ENCODE data around the gene RBM10. TPM values are rescaled to one million over a fixed set of nuclear protein-coding genes. Genes with fewer than 3 reads are reported as not detected.

The RBM10 gene
- polyA plus RNA-seq, 1 donor, result 39.5 TPM

- H3K4me1 ChIP-seq (ENCODE audit: control insufficient read depth, insufficient read depth, low read length), result peaks cover 13% of the 10 kb centered on the region
- peak within 1 kb of the TSS; percentile 80 for H3K4me3 ChIP-seq (ENCODE audit: low read length)
- no peaks in the 10 kb centered on the region for H3K27me3 ChIP-seq (ENCODE audit: control insufficient read depth, insufficient read depth, low read length)
- DNase-seq, result peak in 1 of 2 donors; percentile 91
- H3K9me3 ChIP-seq (ENCODE audit: control insufficient read depth, low read depth, low read length), result no peaks in the 10 kb centered on the region
- no CpG with 5 or more reads among the region's 61 CpGs for WGBS (ENCODE audit: insufficient coverage, low lambda C conversion rate)
- H3K36me3 ChIP-seq (ENCODE audit: control insufficient read depth, insufficient read depth, low read length), result peaks cover 35% of the 10 kb centered on the region
- H3K27ac ChIP-seq (ENCODE audit: low read length), result peak within 1 kb of the TSS; percentile 98
These were observed 73.4 kb downstream of the RBM10 start, which contains the start of gene CDK16 for GRCh38 chrX:47218280-47218919. TSS of gene CDK16 (plus strand) at chrX:47218681. CDS start at chrX:47223558, 4,877 bp downstream.

DNA sequence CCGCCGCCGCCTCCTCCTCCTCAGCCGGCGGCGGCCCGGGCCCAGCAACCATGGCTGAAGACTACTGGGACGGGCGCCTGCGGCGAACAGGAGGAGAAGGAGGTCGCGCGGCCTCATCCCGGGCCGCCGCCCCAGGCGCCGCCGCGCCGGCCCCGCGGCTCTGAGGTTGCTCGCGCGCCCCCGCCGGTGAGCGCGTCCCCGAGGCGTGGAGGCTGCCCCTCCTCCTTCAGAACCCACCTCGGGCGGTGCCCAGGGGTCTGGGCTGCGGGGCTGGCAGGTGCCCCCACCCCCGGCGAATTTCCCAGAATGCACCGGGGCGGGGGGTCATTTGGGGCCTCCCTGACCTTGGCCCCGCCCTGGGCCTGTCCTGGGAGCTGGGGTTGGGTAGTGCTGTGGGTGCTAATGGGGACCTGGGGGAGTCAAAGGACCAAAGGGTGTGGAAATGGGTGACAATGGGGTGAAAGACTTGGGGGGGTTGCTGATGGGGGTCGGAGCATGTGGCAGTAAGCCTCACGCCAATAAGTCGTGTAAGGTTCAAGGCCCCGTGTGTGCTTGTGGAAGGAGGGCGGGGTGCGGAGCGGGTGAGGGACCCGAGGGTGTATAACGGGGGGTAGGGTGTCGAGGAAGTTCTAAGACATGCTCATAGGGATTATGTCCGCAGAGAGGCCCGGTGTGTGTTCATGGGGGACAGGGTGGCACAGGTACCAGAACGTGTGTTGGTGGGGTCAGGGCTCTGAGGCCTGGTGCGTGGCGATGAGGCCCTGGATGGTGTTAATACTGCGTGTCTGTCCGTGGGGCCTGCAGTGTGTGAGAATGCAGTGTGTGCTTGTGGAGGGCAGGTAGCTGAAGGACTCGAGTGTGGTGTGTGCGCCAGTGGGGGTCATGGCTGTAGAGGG is 74.1 kb downstream of the RBM10 start:
- Histone ChIP-seq H3K4me1 (ENCODE audit: control insufficient read depth, insufficient read depth, low read length) (peaks cover 13% of the 10 kb centered on the region), H3K36me3 (ENCODE audit: control insufficient read depth, insufficient read depth, low read length) (peaks cover 37% of the 10 kb centered on the region), H3K4me3 (ENCODE audit: low read length) (peak overlapping the region; percentile 80), H3K27me3 (ENCODE audit: control insufficient read depth, insufficient read depth, low read length) (no peaks in the 10 kb centered on the region), H3K9me3 (ENCODE audit: control insufficient read depth, low read depth, low read length) (no peaks in the 10 kb centered on the region), H3K27ac (ENCODE audit: low read length) (peak overlapping the region; percentile 98)
- no CpG with 5 or more reads among the region's 60 CpGs for WGBS (ENCODE audit: insufficient coverage, low lambda C conversion rate)
- peak; percentile 24 to 44 for DNase-seq

- Histone ChIP-seq H3K27ac (ENCODE audit: low read length) (no peak overlapping the region), H3K9me3 (ENCODE audit: control insufficient read depth, low read depth, low read length) (no peaks in the 10 kb centered on the region), H3K36me3 (ENCODE audit: control insufficient read depth, insufficient read depth, low read length) (peaks cover 40% of the 10 kb centered on the region), H3K27me3 (ENCODE audit: control insufficient read depth, insufficient read depth, low read length) (no peaks in the 10 kb centered on the region), H3K4me1 (ENCODE audit: control insufficient read depth, insufficient read depth, low read length) (peaks cover 8% of the 10 kb centered on the region), H3K4me3 (ENCODE audit: low read length) (no peak overlapping the region)
- no peak for DNase-seq
- WGBS (ENCODE audit: insufficient coverage, low lambda C conversion rate), result no CpG with 5 or more reads among the region's 4 CpGs
These were observed 76.7 kb downstream of the RBM10 start for GRCh38 chrX:47221756-47222155.

GRCh38 chrX:47222751-47223350 is 77.8 kb downstream of the RBM10 start:
- peaks cover 2% of the 10 kb centered on the region for H3K4me1 ChIP-seq (ENCODE audit: control insufficient read depth, insufficient read depth, low read length)

GRCh38 chrX:47223476-47224250 is 78.6 kb downstream of the RBM10 start:
- Histone ChIP-seq H3K27ac (ENCODE audit: low read length) (no peak overlapping the region), H3K4me3 (ENCODE audit: low read length) (no peak overlapping the region), H3K27me3 (ENCODE audit: control insufficient read depth, insufficient read depth, low read length) (no peaks in the 10 kb centered on the region), H3K4me1 (ENCODE audit: control insufficient read depth, insufficient read depth, low read length) (peaks cover 2% of the 10 kb centered on the region), H3K9me3 (ENCODE audit: control insufficient read depth, low read depth, low read length) (no peaks in the 10 kb centered on the region), H3K36me3 (ENCODE audit: control insufficient read depth, insufficient read depth, low read length) (peaks cover 49% of the 10 kb centered on the region)
- no CpG with 5 or more reads among the region's 13 CpGs for WGBS (ENCODE audit: insufficient coverage, low lambda C conversion rate)
- no peak for DNase-seq

More at GRCh38 chrX:47222751-47223350, 77.8 kb downstream of the RBM10 start:
- no peaks in the 10 kb centered on the region for H3K9me3 ChIP-seq (ENCODE audit: control insufficient read depth, low read depth, low read length)
- DNase-seq, result no peak
- H3K27me3 ChIP-seq (ENCODE audit: control insufficient read depth, insufficient read depth, low read length), result no peaks in the 10 kb centered on the region
- no CpG with 5 or more reads among the region's 10 CpGs for WGBS (ENCODE audit: insufficient coverage, low lambda C conversion rate)
- no peak overlapping the region for H3K4me3 ChIP-seq (ENCODE audit: low read length)
- H3K27ac ChIP-seq (ENCODE audit: low read length), result no peak overlapping the region
- H3K36me3 ChIP-seq (ENCODE audit: control insufficient read depth, insufficient read depth, low read length), result peaks cover 46% of the 10 kb centered on the region

- H3K36me3 ChIP-seq (ENCODE audit: control insufficient read depth, insufficient read depth, low read length), result peaks cover 52% of the 10 kb centered on the region
- DNase-seq, result no peak
- H3K4me1 ChIP-seq (ENCODE audit: control insufficient read depth, insufficient read depth, low read length), result peaks cover 2% of the 10 kb centered on the region
- no peak overlapping the region for H3K27ac ChIP-seq (ENCODE audit: low read length)
- H3K4me3 ChIP-seq (ENCODE audit: low read length), result no peak overlapping the region
- WGBS (ENCODE audit: insufficient coverage, low lambda C conversion rate), result no CpG with 5 or more reads among the region's 17 CpGs
- H3K9me3 ChIP-seq (ENCODE audit: control insufficient read depth, low read depth, low read length), result no peaks in the 10 kb centered on the region
- no peaks in the 10 kb centered on the region for H3K27me3 ChIP-seq (ENCODE audit: control insufficient read depth, insufficient read depth, low read length)
These were observed 79.4 kb downstream of the RBM10 start for GRCh38 chrX:47224266-47224895.

GRCh38 chrX:47224896-47225290 is 79.9 kb downstream of the RBM10 start:
- peaks cover 2% of the 10 kb centered on the region for H3K4me1 ChIP-seq (ENCODE audit: control insufficient read depth, insufficient read depth, low read length)
- DNase-seq, result no peak
- WGBS (ENCODE audit: insufficient coverage, low lambda C conversion rate), result no CpG with 5 or more reads among the region's 4 CpGs
- H3K27ac ChIP-seq (ENCODE audit: low read length), result no peak overlapping the region
- peaks cover 52% of the 10 kb centered on the region for H3K36me3 ChIP-seq (ENCODE audit: control insufficient read depth, insufficient read depth, low read length)
- no peak overlapping the region for H3K4me3 ChIP-seq (ENCODE audit: low read length)
- H3K27me3 ChIP-seq (ENCODE audit: control insufficient read depth, insufficient read depth, low read length), result no peaks in the 10 kb centered on the region
- H3K9me3 ChIP-seq (ENCODE audit: control insufficient read depth, low read depth, low read length), result no peaks in the 10 kb centered on the region

DNA sequence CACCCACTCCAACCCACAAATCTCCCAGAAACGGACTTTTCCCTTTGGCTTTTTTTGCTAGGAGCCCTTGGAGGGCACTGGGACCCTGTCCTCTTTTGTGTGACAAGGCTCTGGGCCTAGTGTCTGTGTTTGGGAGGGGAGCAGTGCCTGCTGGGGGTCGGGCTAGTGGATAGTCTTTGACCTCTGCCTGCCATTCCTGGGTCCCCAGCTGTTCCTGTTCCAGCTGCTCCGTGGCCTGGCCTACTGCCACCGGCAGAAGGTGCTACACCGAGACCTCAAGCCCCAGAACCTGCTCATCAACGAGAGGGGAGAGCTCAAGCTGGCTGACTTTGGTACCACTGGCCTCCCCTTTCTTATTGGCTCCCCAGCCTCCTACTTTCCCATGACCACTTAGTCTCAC is 81.0 kb downstream of the RBM10 start:
- no peak overlapping the region for H3K27ac ChIP-seq (ENCODE audit: low read length)
- H3K27me3 ChIP-seq (ENCODE audit: control insufficient read depth, insufficient read depth, low read length), result no peaks in the 10 kb centered on the region
- no peaks in the 10 kb centered on the region for H3K9me3 ChIP-seq (ENCODE audit: control insufficient read depth, low read depth, low read length)
- H3K36me3 ChIP-seq (ENCODE audit: control insufficient read depth, insufficient read depth, low read length), result peaks cover 52% of the 10 kb centered on the region
- no peak for DNase-seq
- WGBS (ENCODE audit: insufficient coverage, low lambda C conversion rate), result no CpG with 5 or more reads among the region's 6 CpGs
- no peaks in the 10 kb centered on the region for H3K4me1 ChIP-seq (ENCODE audit: control insufficient read depth, insufficient read depth, low read length)
- H3K4me3 ChIP-seq (ENCODE audit: low read length), result no peak overlapping the region

DNA sequence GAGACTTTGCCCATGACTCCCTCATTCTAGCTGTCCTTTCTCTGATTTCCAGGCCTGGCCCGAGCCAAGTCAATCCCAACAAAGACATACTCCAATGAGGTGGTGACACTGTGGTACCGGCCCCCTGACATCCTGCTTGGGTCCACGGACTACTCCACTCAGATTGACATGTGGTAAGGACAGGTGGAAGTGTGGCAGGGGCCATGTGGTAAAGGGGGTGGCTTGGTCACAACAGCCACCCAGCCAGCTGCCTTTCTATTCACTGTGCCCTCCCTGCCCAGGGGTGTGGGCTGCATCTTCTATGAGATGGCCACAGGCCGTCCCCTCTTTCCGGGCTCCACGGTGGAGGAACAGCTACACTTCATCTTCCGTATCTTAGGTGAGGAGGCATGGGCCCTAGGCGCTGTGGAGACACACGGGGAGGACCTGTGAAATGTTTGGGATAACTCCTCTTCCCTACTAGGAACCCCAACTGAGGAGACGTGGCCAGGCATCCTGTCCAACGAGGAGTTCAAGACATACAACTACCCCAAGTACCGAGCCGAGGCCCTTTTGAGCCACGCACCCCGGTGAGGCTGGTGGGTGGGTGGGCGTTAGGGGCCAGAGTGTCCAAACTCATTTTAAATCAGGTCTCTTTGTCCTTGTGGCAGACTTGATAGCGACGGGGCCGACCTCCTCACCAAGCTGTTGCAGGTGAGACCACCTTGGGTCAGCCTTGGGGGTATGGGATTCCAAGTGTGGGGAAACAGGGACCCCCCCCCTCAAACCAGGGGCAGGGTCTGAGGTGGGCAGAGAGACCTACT is 81.7 kb downstream of the RBM10 start:
- H3K4me3 ChIP-seq (ENCODE audit: low read length), result no peak overlapping the region
- no CpG with 5 or more reads among the region's 19 CpGs for WGBS (ENCODE audit: insufficient coverage, low lambda C conversion rate)
- no peak overlapping the region for H3K27ac ChIP-seq (ENCODE audit: low read length)
- no peaks in the 10 kb centered on the region for H3K9me3 ChIP-seq (ENCODE audit: control insufficient read depth, low read depth, low read length)
- no peaks in the 10 kb centered on the region for H3K4me1 ChIP-seq (ENCODE audit: control insufficient read depth, insufficient read depth, low read length)
- DNase-seq, result no peak
- peaks cover 52% of the 10 kb centered on the region for H3K36me3 ChIP-seq (ENCODE audit: control insufficient read depth, insufficient read depth, low read length)
- H3K27me3 ChIP-seq (ENCODE audit: control insufficient read depth, insufficient read depth, low read length), result no peaks in the 10 kb centered on the region
